Activated CD8-positive, alpha-beta memory T cell treated with anti-CD3 and anti-CD28 coated beads for 48 hours (primary cell): ENCODE measurements around the gene KCNJ10.
"Not testable (repeated sequence)": the region's sequence is repeated elsewhere in the genome, so short reads cannot be mapped to it uniquely, and the experiment has no call there.

ENCODE experiments used
- DNase-seq, 3 experiments: peaks; one replicate each; pipeline ENCODE4 v3.0.0-alpha.2; 2020; ENCODE audit warnings: low read depth in 2 of 3, low spot score in 2 of 3

Gene KCNJ10

DNA sequence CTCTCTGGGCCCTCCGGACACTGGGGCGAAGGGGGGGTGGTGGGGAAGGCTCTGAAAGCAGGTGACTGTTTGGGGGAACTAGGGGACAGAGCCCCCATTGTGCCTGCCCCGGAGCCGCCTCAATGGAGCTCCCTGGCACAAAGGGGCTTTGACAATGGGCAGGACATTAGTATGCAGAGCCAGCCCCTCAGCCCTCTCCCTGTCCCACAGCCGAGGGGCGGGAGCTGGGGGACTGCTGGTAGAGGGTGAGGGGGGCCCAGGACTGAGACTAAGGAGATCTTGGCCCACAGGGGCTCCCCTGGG is 7.8 kb downstream of the KCNJ10 start:
- no peak for DNase-seq

DNA sequence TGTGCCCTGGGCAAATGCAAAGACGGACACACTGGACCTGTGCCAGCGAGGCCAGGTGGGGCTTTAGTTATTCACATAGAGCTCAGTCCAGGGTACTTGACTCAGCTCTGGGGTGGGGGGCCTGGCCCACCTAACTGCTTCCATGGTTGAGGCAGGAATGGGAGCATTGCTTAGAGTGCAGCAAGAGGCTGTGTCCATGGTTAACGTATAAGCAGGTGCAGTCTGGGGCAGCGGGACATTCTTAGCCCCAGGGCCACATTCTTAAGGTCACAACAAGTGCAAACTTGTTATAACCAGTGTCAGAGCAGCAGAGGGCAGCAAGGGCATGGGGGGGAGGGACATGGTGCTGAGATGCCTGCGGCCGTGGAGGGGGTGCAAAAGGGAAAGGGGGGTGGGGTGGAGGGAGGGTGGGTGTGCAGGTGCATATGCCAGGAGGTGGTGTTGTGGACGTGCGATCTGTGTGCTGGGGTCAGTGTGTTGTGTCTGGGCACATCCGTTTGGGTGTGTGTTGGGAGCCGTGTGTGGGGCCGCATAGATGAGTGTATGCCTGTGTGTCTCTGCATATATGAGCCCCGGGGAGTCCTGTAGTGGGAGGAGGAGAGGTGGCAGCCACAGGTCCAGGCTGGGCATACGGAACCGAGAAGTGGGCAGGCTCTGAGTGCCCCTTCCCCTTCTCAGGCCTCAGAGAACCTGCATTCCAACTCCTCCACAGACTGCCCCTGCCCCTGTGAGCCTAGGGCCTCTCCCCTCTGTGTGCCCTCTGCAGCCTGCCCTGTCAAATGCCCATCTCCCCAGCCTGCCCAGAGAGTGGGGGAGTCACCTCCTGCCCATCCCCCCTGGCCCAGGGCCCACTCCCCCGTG is 8.4 kb downstream of the KCNJ10 start:
- DNase-seq = no peak

DNA sequence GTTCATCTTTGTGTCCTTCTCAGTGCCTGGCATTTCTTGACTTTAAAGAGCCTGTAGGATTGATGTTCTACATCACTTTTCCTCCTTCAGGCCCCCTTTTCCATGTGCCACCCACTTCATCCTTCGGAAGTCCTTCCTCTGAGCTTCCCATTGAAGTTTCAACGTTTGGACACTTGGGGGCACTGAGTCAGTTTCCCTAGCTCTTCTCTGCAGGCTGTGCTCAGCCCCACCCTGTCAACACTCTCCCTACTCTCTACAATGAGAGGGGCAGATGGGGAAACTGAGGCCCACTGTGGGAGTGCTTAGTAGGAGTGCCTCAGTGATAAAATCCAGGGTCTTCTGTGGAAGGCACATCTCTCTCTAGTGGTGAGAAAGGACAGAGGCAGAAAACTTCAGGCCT is 11.9 kb downstream of the KCNJ10 start:
- DNase-seq = no peak

DNA sequence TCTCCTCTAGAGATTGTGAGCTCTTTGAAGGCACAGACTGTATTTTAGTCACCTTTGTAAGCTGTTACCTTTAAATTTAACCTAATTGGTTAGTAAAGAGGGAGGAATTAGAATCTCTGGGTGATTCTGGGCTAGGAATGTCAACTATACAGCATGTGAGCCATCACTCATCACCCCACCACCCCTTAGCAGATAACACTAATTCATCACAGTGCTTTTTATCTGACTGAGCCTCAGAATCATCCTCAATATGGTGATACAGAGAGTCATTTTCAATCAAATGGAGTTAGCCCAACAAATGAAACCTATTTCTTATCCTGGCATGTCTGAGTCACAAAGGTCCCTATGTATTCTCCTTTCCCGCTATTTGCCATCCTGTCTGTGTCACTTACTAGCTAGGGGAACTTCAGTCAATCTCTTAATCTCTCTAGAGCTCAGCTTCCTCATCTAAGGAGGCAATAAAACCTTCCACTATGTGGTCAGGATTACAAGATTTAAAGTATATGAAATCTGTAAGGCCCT is 13.3 kb downstream of the KCNJ10 start:
- no peak for DNase-seq

DNA sequence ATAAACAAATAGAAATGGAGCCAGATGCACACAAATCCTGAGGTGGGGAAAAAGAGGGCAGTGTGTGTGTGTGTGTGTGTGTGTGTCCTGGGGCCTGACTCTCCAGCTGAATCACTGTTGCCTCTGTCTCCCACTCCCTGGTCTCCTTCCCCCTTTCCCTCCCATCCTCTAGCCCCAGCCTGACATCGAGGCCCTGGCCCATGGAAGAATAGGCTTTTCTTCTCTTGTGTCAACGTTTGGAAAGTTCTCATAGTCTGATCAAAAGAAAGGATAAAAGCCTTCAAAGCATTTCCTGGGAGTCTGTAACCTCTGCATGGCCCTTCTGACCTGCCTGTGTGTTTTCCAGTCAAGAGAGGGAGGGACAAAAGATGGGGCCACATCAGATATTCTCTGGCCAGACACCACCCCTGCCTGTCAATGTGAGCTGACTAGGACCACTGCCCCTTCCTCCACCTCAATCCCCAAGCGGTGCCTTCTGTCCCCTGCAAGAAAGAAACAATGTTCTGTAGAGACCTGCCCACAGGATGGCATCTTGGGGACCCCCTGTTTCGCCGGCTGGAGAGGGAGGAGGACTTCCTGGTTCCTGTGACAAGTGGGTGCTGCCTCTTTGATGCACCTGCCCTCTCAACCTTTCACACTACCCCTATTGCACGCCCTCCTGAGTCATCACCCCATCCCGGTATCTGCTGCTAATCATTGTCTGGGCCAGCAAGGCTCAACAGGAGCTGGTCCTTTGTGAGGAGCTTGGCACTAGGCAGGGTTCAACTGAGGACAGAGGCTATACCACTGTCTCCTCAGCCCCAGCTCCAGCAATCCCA is 16.2 kb downstream of the KCNJ10 start:
- no peak for DNase-seq

DNA sequence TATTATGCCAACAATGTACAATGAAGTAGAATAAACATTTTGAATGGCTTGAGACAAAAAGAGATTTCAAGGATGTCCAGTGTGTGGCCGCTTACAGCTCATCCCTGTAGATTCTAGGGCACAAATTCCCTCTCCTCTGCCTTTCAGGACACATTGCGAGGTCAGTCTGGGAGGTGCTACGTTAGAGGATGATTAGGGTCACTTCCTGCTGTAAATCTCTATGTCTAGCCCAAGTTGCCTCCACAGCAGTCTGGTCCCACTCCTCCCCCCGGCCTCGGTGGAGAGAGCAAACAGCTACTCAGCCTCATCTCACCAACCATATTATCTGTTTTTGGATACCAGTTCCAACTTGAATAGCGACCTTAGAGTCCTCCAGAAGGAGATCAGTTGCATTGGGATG is 17.0 kb downstream of the KCNJ10 start:
- no peak for DNase-seq

DNA sequence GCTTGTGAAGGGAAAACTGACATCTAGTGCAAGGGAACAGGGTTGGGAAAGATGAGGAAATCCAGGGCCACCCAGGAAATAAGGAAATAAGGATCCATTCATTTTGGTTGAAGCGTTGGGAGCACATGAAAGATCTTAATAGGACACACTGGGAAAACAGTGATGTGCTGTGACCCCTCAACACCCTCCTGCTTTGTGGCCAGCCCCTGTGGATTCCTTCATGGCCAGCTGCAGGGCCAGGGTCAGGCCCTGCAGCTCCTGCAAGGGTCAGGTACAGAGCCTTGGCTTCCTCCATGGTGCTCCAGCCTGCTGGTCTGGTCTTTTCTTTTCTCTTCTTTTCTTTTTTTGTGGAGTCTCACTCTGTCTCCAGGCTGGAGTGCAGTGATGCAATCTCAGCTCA is 19.3 kb downstream of the KCNJ10 start:
- DNase-seq = no peak

DNA sequence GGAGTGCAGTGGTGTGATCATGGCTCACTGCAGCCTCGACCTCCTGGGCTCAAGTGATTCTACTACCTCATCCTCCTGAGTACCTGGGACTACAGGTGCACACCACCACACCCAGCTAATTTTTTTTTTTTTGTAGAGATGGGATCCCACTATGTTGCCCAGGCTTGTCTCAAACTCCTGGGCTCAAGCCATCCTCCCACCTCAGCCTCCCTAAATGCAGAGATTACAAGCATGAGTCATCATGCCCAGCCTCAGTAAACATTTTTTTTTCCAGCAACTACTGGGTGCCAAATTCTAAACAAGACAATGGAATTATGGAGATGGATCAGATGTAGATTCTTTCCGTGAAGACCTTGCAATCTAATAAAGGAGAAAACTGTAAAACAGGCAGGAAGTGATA is 19.8 kb downstream of the KCNJ10 start:
- not testable (repeated sequence) for DNase-seq

DNA sequence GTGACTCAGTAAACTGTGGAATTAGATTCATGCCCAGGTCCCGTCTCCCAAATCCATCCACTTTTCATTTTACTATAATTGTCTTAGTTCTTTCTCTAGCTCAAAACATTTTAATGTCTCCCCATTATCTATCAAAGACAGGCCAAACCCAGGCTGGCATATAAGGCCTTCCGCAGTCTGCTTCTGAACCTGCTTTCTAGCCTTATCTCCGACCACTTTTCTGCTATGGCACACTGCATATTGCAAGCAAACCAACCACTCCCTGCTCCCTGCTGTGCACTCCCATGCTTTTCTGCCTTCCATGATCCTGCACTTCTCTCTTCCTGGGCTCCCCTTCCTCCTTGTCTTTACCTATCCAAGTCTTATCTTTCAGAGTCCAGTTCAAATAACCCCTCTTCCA is 20.9 kb downstream of the KCNJ10 start:
- no peak for DNase-seq

DNA sequence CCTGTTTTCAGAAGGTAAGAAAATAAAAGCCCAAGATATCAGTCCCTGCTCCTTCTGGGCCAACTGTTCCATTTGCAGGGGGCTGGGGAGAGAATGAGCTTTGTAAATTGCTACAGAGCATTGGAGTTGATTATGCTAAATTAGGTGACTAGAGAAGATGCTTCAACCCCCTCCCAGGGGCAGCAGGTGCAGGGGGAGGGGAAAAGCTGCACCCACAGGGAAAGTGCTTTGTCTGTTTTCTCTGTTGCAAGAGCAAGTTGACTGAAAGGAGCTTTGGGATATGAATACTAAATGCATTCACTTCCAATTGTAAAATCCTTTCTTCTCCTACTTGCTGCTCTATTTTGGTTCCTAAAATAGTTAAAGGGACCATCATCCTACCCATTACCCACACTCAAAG is 21.6 kb downstream of the KCNJ10 start:
- no peak for DNase-seq

DNA sequence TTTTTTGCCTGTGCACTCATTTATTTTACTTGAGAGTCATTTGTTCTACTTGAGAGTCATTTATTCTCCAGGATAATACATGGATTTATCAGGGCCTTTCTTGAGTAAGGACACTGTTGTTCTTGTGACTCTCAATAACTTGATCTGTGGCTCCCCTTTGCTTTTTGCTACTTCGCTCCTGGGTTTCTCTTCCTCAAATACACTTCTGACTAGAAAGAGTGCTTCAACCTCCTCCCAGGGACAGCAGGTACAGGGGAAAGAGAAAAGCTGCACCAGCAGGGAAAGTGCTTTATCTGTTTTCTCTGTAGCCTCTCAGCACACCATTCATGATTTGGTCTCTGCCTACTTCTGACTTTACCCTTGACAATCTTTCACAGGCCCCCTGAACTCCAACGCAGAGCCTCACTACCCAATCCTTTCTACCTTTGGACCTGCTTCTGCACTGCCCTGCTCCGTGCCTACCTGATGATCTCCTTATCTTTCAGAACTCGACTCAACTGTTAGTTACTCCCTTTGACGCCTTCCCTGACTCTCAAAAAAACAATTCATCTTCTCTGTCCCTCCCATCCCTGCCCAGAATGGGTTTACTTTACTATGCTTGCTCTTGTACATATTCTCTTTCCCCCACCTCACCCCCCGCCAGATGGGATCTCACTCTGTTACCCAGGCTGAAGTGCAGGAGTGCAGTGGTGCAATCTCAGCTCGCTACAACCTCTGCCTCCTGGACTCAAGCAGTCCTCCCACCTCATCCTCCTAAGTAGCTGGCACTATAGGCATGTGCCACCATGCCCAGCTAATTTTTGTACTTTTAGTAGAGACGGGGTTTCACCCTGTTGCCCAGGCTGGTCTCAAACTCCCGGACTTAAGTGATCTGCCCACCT is 22.6 kb downstream of the KCNJ10 start:
- no peak for DNase-seq

DNA sequence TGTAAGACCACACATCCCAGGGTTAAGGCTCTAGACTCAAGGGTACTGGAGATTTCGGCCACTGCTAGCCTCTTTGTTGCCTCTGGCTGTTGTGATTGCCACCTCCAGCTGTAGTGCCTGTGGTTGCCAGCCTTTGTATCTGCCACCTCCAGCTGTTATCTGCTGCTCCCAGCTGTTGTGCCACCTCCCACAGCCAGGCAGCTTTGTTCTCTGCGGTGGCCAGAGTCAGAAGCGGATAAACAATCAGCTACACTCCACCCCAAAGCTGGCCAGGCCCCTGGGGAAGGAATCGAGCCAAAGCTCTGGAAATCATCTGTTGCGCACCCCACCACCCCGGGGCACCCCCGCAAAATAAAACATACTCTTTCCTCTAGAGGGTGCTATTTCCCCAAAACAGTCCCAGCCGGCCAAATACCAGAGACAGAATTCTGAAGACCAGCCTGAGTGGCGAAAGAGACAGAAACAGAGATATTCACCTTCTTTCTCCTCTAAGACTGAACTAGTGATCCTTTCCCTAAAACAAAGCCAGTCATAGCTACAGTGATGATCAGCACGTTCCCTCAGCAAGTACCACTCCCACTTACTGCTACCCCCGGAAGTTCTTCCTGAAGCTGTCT is 23.4 kb downstream of the KCNJ10 start:
- DNase-seq = no peak

DNA sequence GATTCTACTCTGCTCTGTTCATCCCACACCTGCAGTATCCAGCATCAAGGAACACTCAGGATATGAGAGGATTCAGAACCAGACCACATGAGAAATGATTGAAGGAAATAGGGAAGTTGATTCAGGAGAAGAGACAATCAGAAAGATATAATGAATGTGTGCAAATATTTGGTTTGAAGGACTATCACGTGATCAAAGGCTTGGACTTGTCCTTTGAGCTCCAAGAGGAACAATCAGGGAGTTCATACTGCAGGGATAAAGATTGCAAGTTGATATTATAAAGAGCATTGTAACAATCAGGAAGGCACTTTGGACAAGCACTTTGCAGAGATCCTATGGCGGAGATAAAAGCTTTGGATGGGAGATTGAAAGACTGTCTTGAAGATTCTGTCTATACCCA is 24.3 kb downstream of the KCNJ10 start:
- no peak for DNase-seq

DNA sequence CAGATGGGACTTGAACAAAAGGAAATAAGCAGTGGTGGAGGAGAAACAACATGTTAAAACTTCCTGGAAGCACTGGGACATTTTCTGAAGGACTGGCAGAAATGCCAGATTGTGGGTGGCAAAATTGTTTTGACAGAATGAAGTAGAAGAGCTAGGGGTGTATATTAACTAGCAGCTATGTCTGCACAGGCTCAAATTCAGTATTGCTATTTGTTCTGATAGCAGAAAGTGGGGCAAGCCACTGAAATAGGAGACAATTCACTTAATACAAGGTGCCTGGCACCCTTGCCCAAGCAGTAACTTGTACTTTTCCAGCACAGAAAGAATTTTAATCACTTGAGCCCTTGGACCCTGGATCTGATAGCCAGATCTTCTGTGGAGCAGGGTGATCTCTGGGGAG is 26.4 kb downstream of the KCNJ10 start:
- no peak for DNase-seq

DNA sequence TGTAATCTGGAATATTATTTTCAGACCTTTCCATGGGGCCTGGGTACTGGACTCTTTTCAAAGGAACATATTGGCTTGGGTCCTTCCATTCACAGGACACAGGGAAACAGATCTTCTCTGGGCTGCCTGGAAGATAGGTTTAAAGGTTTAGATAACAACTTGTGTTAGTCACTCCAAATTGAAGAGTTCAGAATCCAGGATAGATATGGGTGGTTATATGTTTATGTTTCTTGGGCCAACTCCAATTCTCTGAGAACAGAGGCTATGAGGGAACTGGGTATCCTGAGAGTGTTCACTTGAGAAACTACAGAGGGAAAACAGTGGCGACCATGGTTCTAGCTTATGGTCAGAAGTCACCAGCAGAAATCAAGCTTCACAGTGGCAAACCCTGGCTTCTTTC is 29.5 kb downstream of the KCNJ10 start:
- no peak for DNase-seq

DNA sequence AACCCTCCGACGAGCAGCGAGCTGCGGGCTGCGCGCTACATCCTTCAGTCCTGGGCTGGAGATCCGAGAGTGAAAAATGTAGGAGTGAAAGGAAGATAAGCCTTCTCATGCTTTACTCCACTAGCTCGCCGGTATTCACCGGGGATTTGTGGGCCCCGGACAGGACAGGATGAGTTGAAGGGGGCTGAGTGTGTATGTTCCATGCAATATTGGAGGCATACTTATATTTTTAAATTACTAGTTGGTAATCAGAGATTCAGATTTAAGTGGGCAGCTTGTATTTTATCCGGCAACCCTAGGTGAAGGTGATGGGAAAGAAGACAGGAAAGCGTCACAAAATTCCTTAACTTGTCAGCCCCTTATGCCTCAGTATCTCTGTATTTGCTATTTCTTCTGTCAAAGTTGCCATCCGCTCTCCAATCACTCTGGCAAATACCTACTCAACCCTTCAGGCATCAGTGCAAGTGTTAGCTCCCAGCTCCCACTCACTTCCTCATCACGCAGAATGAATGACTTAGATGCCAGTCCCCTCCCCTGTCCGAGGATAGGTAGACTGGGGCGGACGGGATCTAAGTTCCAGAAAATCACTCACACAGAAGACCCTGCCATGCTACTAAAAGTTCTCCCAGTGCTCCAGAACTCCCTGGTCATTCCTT is 37.7 kb downstream of the KCNJ10 start:
- no peak for DNase-seq

DNA sequence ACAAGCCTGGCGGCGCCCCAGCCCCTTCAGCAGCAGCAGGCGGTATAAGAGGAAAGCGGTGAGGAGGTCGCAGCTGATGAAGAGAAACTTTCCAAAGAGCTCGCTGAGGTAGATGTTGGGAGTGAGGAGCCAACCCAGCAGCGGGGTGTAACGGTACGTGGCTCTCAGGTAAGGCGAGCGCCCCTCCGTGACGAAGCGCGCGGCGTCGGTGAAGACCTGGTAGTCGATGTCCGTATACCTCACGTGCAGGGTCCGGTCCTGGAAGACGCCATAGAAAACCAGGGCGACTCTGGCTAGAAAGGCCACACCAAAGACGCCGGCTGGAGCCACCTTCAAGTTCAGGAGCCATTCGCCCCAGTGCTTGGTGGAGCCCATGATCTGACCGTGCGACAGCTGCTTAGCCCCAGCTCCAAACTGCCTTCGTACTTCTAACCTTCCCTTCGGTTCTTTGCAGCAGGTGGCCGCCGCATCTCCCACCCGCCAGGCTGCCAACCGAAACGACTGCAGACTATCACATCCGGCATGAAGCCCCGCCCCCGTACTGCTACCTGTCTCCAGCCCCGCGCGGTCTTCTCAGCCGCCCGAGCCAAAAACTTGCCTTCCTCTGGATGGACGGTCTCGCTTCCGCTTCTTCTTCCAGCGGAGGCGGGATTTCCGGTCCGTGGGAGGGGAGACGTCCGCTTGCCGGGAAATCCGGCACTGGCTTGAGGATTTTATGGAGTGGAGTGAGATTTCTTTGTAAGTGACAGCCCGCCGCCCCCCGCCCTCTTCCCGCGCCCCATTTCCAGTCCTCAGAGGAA is 38.4 kb downstream of the KCNJ10 start, which contains the start of gene PIGM:
PIGM (minus strand) TSS at position 626 of the 800 bp plus-strand sequence; CDS start at position 375, 251 bp downstream.
- peak; percentile 78 to 85 (median 82) for DNase-seq

DNA sequence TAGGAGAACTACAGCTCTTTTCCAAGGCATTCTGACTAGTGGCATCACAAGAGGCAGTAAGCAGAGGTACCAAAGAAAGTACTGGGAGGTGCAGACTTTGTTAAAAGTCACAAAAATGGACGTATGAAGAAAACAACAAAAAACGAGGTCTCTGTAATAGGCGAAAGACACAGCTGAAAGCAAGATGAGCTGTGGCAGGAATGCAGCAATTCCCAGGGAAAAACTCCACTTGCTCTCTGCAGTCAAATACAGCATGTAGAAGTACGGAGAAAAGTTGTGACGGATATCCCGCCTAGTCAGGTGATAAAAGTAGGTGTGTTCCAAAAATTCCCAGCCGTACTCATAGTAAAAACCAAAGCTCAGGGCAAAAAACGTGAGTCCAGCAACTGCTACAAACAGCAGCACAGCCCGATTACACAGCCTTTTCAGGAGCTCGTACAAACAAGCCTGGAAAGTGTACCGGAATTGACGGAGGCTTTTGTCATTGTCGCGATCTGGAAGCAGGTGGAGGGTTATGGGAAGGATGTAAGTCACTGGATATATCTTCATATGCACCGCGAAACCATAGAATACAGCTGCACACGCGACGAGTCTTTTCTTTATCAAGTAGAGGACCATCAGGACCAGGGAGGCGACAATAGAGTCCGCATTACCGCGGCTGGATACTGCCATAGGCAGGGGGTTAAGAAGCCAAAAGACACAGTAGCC is 39.1 kb downstream of the KCNJ10 start:
- no peak for DNase-seq

DNA sequence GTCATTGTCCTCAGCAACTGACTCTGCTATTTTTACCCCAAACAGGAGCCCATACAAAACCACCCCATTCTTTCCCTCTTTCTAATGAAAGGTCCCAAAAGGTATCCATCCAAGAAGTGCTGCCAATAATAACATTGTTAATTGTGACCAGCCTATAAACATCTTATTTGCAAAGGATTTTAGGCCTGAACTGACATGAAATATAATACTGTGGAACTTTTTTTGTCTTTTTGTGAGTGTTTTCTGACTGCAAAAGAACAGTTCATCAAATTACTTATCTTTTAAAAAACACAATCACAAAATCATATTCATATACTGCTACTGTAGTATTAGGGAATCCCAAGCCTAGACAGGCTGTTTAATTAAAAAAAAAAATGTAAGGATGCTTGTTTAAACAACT is 41.5 kb downstream of the KCNJ10 start:
- DNase-seq = no peak
